ENCODE measurements around the gene TAS2R42.

Gene TAS2R42, protein sequence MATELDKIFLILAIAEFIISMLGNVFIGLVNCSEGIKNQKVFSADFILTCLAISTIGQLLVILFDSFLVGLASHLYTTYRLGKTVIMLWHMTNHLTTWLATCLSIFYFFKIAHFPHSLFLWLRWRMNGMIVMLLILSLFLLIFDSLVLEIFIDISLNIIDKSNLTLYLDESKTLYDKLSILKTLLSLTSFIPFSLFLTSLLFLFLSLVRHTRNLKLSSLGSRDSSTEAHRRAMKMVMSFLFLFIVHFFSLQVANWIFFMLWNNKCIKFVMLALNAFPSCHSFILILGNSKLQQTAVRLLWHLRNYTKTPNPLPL

DNA sequence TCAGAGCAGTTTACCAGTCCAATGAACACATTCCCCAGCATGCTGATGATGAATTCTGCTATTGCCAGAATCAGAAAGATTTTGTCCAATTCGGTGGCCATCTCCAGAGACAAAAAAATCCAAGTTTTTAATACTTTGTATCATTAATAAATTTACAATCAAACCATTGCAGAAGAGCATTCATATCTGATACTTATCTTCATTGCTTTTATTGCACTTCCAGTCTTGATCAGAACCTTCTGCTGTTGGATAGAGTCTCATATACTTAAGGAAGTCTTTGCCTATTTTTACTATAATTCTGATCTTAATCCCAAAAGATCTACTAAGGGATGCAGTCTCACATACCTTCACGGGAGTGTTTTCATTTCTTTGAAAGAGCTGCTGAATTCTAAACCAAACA is at the start of gene TAS2R42:
Gene TAS2R42, minus strand, starts transcription at position 101 of the 400 bp plus-strand sequence. Its CDS starts 0 bp downstream, at position 101.
- DNase-seq (ENCODE audit: low spot score), result no peak

- DNase-seq (ENCODE audit: low spot score), result no peak
These were observed 46.8 kb upstream of the TAS2R42 start for GRCh38 chr12:11233532-11233931.

DNA sequence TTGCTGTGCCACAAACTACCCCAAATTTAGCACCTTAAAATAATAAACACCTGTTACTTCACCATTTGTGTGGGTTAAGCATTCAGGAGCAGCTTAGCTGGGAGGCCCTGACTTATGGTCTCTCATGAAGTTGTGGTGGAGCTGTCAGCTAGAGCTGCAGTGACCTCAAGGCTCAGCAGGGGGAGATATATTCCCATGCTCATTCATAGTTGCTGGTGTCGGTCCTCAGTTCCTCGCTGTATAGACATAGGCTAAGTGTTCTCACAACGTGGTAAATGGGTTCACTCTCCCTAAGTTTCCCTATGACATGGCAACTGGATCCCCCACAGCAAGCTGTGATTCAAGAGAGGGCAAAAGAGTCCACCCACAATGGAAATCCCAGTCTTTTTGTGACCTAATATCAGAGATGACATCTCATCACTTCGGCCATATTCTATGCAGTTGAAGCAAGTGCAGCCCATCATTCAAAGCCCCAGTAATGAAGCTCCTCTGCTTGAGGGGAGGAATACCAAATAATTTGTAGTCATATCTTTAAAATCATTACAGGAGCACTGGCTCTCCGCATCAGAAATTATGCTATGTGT is 41.7 kb upstream of the TAS2R42 start:
- peak; percentile 73 for DNase-seq (ENCODE audit: low spot score)

DNA sequence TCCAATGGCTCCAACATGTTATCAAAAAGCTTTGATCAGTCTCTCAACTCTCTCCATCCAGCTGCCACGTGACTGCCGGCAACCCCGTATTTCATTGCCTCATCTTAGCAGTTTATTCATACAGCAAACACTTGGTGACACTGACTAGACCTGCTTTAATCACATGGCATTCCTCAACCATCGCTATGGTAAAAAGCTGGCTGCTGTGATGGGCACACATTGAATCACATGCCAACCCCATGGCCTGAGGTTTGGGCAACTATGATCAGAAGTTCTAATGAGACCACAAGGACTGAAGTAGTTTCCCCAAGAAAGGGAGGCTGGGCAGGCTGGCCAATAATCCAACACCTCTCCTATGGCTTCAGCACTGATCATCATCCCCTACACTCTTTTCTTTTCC is 40.6 kb upstream of the TAS2R42 start:
- DNase-seq (ENCODE audit: low spot score), result no peak

DNA sequence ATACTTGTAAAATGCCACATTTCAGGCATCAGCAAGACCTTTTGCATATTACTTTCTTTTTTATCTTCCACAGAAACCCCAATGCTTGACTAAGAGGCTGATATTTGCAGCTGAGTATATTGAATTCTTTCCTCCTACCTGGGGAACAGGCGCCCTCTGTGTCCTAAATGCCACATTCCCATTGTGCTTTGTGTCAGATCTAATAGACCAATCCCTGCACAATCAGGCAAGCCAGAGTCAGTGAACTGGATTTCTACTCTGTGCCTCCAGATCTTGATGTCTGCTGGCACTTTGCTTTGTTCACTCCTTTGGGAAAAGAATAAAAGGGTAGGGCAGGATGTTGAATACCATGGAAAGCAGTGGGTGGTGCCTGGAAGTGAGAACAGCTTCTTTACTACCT is 22.4 kb upstream of the TAS2R42 start:
- peak; percentile 47 for DNase-seq (ENCODE audit: low spot score)

DNA sequence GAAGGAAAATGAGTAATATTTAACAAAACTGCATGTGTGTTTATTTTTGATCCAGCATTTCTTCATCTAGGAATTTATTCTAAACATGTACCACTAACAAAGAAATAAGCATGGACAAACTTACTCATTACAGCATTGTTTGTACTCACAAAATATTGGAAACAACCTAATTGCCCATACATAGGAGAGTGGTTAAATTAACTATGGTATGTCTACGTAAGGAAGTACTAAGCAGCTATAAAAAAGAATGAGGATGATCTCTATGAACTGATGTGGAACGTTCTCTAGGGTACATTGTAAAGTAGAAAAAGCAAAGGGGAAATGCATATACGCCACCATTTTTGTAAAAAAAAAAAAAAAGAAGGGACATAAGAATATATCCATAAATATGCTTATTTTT is 17.4 kb upstream of the TAS2R42 start:
- DNase-seq (ENCODE audit: low spot score), result no peak

- no peak for DNase-seq (ENCODE audit: low spot score)
These were observed 16.1 kb upstream of the TAS2R42 start for GRCh38 chr12:11202811-11203210.

- DNase-seq (ENCODE audit: low spot score), result no peak
These were observed 3.7 kb downstream of the TAS2R42 start for GRCh38 chr12:11183011-11183410.

DNA sequence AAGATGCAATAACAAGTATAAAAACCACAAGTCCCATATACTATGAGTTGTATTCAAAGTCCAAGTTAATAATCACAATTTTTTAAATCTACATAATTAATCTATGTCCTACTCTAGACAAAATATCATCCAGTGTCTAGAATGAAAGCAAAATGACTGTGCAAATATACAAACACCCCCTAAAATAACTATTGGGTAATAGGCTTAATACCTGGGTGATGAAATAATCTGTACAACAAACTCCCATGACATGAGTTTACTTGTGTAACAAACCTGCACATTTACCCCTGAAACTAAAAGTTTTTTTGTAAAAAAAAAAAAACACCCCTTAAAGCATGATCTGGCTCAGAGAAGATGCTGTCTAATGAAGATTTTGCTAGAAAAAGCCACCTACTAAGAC is 4.2 kb downstream of the TAS2R42 start:
- no peak for DNase-seq (ENCODE audit: low spot score)

- DNase-seq (ENCODE audit: low spot score), result no peak
These were observed 8.5 kb downstream of the TAS2R42 start for GRCh38 chr12:11178250-11178649.

- no peak for DNase-seq (ENCODE audit: low spot score)
These were observed 12.7 kb downstream of the TAS2R42 start for GRCh38 chr12:11174022-11174421.

DNA sequence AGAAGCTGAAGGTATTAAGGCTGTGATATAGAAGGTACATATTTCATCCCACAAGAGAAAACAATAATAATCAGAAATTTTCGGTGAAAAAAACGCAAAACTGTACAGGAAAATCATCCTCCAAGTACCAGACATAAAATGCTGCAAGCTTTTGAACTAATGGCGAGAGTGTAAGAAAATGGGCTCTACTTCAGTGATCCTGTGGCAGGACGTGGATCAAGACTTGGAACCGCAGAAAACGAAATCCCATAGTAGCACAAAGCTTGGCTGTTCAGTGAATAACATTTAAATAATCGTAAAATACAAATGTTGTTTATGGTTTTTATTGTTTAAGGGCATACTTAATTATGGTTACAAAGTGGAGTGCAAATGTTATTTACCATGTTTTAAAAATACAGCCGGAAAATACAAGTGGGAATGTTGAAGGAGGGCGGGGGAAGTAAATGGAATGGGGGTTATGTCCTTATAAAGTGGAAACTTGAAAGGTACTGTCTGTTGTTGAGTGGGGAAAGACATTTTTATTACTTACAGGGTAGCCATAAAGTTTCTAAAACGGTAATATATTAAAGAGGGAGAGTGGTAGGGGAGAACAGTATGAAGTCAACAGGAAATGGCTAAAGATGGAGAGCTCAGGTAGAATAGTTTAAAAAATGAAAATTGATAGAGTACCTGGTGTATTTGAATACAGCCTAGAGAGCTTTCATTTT is 14.6 kb downstream of the TAS2R42 start:
- DNase-seq (ENCODE audit: low spot score), result no peak

- DNase-seq (ENCODE audit: low spot score), result peak; percentile 96
These were observed 15.4 kb downstream of the TAS2R42 start, which contains the start of gene SMIM10L1 for GRCh38 chr12:11171145-11171968. Gene SMIM10L1, plus strand, starts transcription at chr12:11171194. Its CDS starts 163 bp downstream, at chr12:11171357.

- no peak for DNase-seq (ENCODE audit: low spot score)
These were observed 16.0 kb downstream of the TAS2R42 start for GRCh38 chr12:11170810-11171144.

DNA sequence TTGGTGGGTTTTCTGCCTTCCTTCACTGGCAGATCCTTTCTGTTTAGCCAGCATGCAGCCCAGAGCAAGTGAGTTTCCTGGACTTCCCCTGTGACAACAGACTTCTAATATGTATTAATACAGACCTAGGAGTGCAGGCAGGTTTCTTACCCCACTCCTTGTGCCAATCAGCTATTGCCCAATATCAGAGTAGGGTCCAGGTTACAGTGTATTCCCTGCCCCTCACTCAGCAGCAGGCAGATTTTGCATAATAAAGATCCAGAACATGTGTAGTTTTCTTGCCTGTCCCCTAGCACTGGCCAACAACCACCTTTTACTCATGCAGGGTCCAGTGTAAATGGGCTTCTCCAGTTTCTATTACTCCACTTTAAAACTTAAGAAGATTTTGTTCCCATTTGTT is 20.4 kb downstream of the TAS2R42 start:
- DNase-seq (ENCODE audit: low spot score), result no peak

DNA sequence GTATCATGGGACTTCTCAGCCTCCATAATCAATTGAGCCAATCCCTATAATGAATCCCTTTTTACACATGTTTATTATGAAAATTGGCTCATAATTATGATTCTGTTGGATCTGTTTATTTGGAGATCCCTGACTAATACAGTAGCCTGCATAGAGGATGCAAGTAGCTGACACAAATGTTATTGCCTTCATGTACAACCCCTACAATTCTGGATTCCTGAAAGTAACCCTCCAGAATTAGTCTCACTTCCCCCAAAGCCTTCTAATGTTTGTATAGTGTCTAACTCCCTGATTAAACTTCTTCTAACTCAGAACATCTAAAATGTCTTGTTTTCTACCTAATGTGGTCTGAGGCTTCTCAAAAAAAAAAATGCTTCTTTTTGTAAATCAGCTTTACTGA is 22.4 kb downstream of the TAS2R42 start:
- no peak for DNase-seq (ENCODE audit: low spot score)

DNA sequence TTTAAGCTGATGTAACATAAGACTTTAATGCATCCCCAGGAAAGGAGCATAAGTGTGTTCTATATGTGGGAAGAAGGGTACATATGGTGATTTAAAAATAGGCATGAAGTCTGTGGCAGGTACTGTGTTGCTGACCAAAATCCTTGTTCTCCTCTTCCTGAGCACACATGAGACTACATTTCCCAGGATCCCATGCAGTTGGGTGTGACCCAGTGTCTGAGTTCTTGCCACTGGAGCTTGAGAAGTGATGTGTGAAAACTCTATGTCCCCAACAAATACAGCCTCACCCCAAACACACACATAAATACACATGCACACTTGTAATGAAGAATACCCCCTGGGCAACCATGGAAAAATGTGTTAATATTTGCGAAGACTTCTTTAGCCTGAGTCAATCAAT is 24.2 kb downstream of the TAS2R42 start:
- DNase-seq (ENCODE audit: low spot score), result no peak

DNA sequence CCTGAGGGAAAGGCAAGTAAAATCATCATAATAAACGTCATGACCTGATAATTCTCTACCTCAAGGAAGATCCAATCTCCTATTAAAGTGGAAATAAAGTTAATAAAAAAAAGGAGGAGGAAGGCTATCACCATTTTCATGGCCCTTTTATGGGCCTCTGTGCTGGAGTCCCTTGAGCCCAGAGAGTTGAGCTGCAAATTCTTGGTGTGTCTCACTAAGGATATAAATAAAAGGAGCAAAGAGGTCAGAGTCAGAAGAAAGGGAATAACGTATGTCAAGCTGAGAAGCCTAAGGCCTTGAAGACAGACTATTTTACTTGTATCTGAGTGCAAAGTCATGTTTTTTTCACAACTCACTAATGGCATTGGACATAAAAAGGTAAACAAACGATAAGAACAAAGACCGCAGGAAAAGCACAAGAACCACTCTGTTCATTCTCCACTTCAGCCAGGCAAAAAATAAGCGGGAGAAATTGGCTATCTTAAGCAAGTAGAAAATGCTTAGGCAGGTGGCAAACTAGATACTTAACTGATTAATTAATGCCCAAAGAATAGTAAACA is 27.8 kb downstream of the TAS2R42 start:
- DNase-seq (ENCODE audit: low spot score), result no peak

DNA sequence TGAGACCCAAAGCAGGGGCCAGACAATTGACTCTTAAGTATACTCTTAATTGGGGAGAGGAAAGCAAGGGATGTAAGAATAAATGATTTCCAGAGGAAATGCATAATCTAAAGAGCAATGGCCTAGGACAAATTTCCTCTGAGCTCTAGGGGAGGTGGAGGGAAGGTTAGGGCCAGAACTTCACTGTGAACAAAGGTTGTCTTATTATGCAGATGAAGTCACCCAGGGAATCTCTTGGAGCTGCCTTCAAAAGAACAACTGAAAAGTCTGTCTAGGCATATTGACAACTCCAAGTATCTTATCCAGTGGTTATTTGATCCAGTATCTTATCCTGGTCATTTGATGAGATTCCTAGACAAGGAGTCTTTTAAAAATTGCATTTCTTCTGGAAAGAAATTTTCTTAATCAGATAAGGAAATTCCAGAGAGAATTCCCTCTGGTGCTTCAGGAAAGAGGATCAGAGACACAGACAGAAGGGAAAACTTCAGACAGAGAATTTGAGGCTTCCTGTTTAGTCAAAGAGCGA is 32.3 kb downstream of the TAS2R42 start:
- no peak for DNase-seq (ENCODE audit: low spot score)

GRCh38 chr12:11152725-11153124 is 34.0 kb downstream of the TAS2R42 start:
- no peak for DNase-seq (ENCODE audit: low spot score)

- no peak for DNase-seq (ENCODE audit: low spot score)
These were observed 35.9 kb downstream of the TAS2R42 start for GRCh38 chr12:11150832-11151231.

DNA sequence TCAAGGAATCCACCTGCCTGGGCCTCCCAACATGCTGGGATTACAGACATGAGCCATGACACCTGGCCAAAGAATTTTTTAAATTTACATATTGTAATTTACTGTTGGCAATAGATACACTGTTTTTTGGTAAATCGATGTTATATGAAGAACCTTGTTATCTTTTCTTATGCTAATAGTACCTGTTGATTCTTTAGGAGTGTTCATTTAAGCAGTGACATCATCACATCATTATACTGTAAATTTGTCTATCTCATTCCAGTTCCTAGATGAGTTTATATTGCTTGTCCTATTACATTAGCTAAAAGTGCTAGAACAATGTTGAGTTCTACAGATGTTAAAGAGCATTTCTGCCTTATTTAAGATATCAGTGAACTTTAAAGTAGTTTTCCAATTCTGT is 39.3 kb downstream of the TAS2R42 start:
- no peak for DNase-seq (ENCODE audit: low spot score)
